ENCODE data around the gene RNH1.

RNH1 gene

GRCh38 chr11:497565-498296 is 9.3 kb downstream of the RNH1 start:
- no peak for DNase-seq

- no peak for DNase-seq
Measured at GRCh38 chr11:496834-497564, 10.0 kb downstream of the RNH1 start.

DNA sequence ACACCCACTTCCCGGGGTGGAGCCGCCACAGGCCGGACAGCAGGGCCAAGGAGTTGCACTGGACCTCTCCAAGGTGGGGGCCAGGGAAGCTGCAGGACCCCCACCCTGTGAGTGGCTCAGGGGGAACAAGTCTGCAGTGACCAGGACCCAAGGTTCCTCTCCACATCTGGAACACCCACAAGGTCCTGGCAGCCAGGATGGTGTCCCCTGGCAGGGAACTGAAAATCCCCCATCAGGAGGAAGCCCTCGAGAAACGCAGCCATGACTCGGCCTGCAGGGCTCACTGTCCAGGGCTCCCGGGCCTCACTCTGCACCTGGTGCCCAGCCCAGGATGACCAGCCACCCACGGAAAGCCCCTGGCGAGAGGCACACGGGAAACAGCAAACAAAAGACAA is 11.5 kb downstream of the RNH1 start:
- DNase-seq, result no peak

DNA sequence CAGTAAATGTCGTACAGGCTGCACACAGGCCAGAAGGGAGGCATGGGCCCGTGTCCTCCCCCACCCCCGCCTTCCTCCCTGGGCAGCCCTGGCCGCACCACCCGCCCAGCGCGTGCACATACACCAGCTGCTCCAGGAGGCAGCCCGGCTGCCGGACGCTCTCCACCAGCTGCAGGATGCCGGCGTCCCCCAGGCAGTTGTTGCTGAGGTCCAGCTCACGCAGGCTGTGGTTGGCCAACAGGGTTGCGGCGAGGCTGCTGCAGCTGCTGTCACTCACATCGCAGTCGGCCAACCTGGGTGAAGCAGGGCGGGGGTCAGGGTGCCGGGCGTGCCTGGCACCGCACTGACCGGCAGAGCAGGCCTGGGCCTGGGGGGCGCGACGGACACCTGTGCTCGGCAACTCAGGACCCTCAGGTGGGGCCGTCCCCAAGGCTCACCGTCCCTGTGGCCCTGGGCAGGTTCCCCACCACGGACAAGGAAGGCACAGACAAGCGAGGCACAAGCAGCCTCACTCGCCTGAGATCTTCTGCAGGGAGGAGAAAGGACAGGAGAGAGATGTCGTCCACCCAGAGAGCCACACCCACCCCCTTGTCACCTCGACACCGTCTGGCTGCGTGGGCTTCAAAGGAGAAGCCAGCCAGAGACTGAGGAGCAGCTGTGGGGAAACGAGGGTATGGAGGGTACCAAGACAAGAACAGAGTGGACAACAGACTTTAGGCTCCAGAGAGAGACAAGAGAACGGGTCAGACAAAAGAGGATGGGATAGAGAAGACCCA is 12.1 kb downstream of the RNH1 start:
- DNase-seq, result no peak

DNA sequence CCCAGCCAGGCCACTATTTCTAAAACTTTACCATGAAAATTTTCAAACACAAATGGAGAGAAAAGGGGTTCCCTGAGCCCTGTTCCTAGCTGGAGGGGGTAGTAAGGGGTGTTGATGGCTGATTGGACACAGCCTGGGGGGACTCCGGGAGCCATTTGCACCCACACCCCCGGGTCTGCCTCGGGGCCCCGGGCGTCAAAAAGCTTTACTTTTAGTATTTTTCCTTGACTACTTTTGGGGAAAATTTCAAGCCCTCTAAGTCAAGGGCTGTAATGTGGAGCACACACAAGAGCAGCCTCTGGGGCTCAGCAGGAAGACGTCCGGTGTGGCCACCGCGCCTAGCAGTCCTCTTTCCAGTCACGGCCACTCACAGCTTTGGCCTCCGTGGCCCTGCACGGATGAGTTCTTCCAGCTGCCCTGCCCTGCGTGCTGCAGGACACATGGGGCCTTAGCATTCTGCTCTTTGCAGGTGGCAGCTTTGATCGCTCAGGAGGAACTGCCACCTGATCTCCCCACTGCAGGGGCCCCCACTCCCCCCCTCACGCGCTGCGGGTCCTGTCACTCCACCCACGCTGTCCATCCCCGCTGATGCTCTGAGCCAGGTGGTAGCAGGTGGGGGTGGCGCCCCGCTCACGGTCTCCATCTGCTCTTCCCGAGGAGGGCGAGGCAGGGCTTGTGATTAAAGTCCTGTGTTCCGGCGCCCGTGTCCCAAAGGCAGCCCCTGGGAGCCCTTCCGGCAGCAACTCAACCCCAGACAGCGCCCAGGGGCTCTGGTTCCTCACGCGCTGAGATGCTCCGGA is 14.4 kb downstream of the RNH1 start:
- DNase-seq, result no peak

- DNase-seq, result no peak
Measured at GRCh38 chr11:491358-491757, 15.7 kb downstream of the RNH1 start.

GRCh38 chr11:490930-491260 is 16.1 kb downstream of the RNH1 start:
- DNase-seq, result no peak

GRCh38 chr11:490186-490929 is 16.7 kb downstream of the RNH1 start:
- DNase-seq, result no peak

GRCh38 chr11:489610-490185 is 17.3 kb downstream of the RNH1 start:
- DNase-seq, result no peak

DNA sequence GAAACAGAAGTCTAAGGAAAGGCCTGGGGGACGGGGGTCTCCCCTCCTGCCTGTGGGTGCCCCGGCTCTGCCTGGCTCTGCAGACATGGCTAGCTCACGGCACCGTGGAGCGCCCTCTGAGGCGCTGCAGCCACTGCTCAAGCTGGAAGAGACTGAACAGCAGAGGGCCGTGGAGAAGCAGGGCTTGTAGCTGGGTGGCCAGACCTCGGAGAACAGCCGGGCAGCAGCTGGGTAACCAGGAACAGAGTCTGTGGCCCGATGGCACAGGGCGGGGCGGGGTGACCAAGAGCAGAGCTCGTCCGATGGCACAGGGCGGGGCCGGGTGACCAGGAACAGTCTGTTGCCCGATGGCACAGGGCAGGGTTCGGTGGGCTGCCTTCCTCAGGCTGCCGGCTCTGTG is 18.1 kb downstream of the RNH1 start:
- no peak for DNase-seq

DNA sequence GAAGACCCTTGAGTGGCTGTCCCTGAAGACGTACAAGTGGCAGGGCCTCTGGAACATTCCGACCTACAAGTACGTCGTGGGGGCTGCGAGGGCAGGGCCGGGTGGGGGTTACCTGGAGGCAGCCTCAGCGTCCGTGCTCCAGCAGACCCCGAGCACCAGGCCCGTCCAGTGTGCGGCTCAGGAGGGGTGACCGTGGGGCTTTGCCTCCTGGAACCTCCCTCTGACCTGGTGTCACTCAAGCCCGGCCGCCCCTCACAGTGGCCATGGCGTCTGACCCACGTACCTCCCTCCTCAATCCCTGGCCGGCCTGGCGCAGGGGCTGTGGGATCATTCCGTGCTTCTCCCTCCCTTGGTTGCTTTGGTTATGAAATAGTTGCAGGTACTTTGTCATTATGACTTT is 18.5 kb downstream of the RNH1 start:
- DNase-seq, result no peak

- DNase-seq, result no peak
Measured at GRCh38 chr11:488062-488461, 19.0 kb downstream of the RNH1 start.

GRCh38 chr11:487571-488021 is 19.4 kb downstream of the RNH1 start:
- no peak for DNase-seq

DNA sequence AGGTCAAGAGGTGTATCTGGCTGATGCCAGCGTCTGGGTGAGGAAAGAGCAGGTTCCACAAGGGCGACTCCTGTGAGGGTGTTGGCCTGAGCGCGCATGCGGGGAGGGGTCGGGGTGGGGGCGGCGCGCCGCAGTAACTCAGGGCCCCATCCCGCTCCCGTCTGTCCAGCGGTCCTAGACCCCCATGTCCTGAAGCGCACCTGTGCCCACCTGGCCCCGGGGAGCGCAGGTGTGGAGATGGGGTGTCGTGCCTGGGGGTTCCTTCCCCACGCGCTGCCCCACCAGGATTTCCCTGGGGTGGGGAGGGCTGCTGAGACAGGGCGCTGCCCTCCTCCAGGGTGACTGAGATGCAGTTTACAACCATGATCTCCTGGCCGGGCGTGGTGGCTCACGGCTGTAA is 20.9 kb downstream of the RNH1 start:
- DNase-seq, result no peak

- no peak for DNase-seq
Measured at GRCh38 chr11:484616-485015, 22.4 kb downstream of the RNH1 start.

DNA sequence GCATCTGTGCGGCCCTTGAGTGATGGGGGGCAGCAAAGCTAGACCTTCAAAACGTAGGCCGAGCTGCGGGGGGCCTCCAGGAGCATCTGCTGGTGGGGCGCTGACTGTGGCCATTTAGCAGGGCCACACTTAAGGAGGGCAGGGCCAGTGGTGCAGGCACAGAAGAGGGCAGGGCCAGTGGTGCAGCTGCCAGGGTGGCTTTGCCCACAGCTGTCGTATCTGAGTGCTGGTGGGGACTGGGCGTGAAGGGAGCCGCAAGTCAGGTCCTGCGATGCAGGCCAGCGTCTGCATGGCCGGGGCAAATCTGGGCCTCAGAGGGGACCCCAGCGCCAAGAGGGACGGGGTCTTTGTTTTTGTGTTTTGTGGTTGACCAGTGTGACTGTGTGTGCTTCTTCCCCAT is 27.7 kb downstream of the RNH1 start:
- no peak for DNase-seq

DNA sequence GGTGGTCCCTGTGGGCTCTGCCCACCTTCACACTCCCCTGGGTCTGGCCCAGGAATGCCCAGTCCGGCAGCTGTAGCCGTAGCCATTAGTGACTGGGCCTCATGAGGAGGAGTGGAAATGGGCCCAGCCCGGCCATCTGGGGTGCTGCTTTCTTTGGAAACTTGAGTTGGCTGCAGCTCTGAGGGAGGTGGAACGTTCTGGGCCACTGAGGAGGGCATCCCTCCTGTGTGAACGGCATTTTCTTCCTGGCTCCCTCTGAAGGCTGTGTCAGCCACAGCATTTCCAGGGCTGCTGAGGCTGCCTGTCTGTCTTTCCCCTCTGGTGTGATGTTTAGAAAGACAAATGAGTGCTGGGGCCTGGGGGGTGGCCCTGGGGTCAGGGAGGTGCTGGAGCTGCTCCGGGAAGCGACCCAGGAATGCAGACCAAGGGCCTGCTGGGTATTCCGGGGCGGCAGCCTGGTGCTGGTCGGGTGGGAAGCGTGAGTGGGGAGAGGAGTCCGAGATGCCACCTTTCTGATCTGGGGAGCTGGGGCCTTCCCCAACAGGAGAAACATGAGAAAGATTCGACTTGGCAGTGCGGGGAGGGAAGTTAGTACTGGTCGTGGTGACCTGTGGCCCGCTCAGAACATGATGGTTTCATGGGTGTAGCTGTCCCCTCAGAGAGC is 29.9 kb downstream of the RNH1 start:
- peak in 1 of 2 experiments; percentile 25 for DNase-seq

- DNase-seq, result no peak
Measured at GRCh38 chr11:476416-476815, 30.6 kb downstream of the RNH1 start.

- no peak for DNase-seq
Measured at GRCh38 chr11:475941-476340, 31.1 kb downstream of the RNH1 start.

- DNase-seq, result no peak
Measured at GRCh38 chr11:474914-475506, 32.0 kb downstream of the RNH1 start.
